HUES64 (cell line): ENCODE data around the gene OPCML.

Source experiments
- H3K27ac ChIP-seq: 2 replicates; pipeline ENCODE4 v1.7.0; 2013; ENCODE audit warnings: low read depth, low read length, inconsistent platforms
- H3K27me3 ChIP-seq: 2 replicates; pipeline ENCODE4 v1.6.1; 2013; ENCODE audit warnings: mild to moderate bottlenecking, low read length; ENCODE audit not compliant: insufficient read depth
- H3K36me3 ChIP-seq: 2 replicates; pipeline ENCODE4 v1.6.1; 2013; ENCODE audit warnings: mild to moderate bottlenecking, low read length; ENCODE audit not compliant: insufficient read depth
- H3K4me1 ChIP-seq: 2 replicates; pipeline ENCODE4 v1.6.1; 2013; ENCODE audit warnings: mild to moderate bottlenecking, low read length, moderate library complexity; ENCODE audit not compliant: insufficient read depth
- H3K4me3 ChIP-seq: 2 replicates; pipeline ENCODE4 v1.5.1; 2013; ENCODE audit warnings: mild to moderate bottlenecking, low read length, moderate library complexity
- H3K9ac ChIP-seq: 2 replicates; pipeline ENCODE4 v1.6.1; 2013; ENCODE audit warnings: mild to moderate bottlenecking, low read depth, low read length
- H3K9me3 ChIP-seq: 2 replicates; pipeline ENCODE4 v1.6.1; 2013; ENCODE audit warnings: low read depth, low read length; ENCODE audit not compliant: insufficient read depth
- WGBS: fragments of 150-250, 120-280 bp; methylation state at CpG from one replicate; pipeline ENCODE4 v1.1.7; 2013; ENCODE audit warnings: missing lambda C conversion rate; 5-methylcytosine and 5-hydroxymethylcytosine counted together

The OPCML gene

DNA sequence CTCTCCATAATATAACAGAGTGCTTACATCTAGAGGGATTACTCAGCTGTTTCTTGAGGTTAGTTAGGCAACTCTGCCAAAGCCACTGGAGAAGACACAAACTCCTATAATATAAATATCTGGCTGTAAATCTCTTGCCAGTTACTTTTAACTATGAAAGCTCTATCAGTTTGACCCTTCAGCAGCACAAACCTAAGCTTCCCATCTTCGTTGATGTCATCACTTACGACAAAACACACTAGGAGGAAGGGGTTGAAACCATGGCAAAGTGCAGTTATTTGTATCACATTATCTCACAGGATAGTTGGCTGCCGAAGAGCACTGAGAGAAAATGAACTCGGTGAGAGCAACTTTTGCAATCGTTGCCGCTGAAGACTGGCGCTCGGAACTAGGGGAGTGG is 922.1 kb downstream of the OPCML start:
- Histone ChIP-seq H3K4me1 (no peaks in the 10 kb centered on the region; the same call in 1 of the 2 replicates), H3K4me3 (no peak overlapping the region), H3K36me3 (no peaks in the 10 kb centered on the region), H3K27me3 (no peaks in the 10 kb centered on the region), H3K9ac (no peak overlapping the region), H3K27ac (no peak overlapping the region), H3K9me3 (no peaks in the 10 kb centered on the region)
- 96% methylated on average over 8 of the region's 8 CpGs for WGBS

- WGBS: 100% methylated on average over 1 of the region's 2 CpGs
- no peak overlapping the region for H3K9ac ChIP-seq
Measured at GRCh38 chr11:132607575-132607974, 924.7 kb downstream of the OPCML start.

GRCh38 chr11:132605825-132606570 is 926.3 kb downstream of the OPCML start:
- H3K9me3 ChIP-seq: no peaks in the 10 kb centered on the region
- H3K9ac ChIP-seq: no peak overlapping the region
- H3K27ac ChIP-seq: no peak overlapping the region
- H3K27me3 ChIP-seq: no peaks in the 10 kb centered on the region
- H3K4me1 ChIP-seq: no peaks in the 10 kb centered on the region; the same call in 1 of the 2 replicates
- 82% methylated on average over 8 of the region's 9 CpGs for WGBS
- no peaks in the 10 kb centered on the region for H3K36me3 ChIP-seq
- H3K4me3 ChIP-seq: no peak overlapping the region

More at GRCh38 chr11:132607575-132607974, 924.7 kb downstream of the OPCML start:
- Histone ChIP-seq H3K27ac (no peak overlapping the region), H3K27me3 (no peaks in the 10 kb centered on the region), H3K36me3 (no peaks in the 10 kb centered on the region), H3K9me3 (no peaks in the 10 kb centered on the region), H3K4me1 (no peaks in the 10 kb centered on the region; the same call in 1 of the 2 replicates), H3K4me3 (no peak overlapping the region)

DNA sequence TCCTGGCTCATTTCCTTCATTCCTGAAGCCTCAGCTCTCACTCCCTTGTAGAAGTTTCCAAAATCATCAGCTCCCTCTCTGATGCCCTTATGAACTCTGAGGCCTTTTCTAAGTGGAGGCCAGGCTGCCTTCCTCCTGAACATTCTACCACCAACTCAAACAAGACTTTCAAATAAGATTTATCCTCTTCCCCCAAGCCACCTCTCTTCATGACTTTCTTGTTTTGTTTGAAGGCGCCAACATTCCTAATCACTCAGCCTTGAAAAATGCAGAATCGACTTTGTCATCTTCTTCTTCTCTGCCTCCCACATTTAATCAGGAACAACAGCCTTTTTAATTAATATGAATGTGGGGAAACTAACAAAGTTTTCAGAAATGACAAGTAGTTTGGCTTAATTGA is 927.9 kb downstream of the OPCML start:
- Histone ChIP-seq H3K27me3 (no peaks in the 10 kb centered on the region), H3K27ac (no peak overlapping the region)
- 91% methylated on average over 2 of the region's 2 CpGs for WGBS

DNA sequence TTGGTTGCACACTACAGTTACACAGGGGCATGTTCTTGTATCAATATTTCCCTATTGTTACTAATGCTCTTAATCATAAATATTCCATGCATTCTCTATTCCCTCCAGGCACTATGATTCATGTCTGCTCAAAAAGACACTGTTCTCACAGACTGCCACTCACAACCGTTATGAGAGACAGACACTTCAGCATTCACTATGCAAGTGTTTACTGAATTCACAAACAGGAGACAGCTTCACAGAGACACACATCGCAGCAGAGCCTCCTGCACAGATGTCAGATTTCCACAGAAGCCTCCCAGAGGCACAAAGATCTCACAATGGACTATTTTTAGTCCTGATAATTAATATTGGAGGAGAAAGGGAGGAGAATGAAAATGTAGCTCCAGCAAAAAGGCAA is 930.4 kb downstream of the OPCML start:
- H3K4me1 ChIP-seq: no peaks in the 10 kb centered on the region
- H3K9ac ChIP-seq: no peak overlapping the region
- H3K9me3 ChIP-seq: no peaks in the 10 kb centered on the region
- no peaks in the 10 kb centered on the region for H3K36me3 ChIP-seq
- no peak overlapping the region for H3K27ac ChIP-seq
- H3K27me3 ChIP-seq: no peaks in the 10 kb centered on the region
- H3K4me3 ChIP-seq: no peak overlapping the region
- 92% methylated on average over 2 of the region's 2 CpGs for WGBS

More for the DNA sequence above, 927.9 kb downstream of the OPCML start:
- Histone ChIP-seq H3K9ac (no peak overlapping the region), H3K4me3 (no peak overlapping the region), H3K36me3 (no peaks in the 10 kb centered on the region), H3K9me3 (no peaks in the 10 kb centered on the region), H3K4me1 (no peaks in the 10 kb centered on the region)

DNA sequence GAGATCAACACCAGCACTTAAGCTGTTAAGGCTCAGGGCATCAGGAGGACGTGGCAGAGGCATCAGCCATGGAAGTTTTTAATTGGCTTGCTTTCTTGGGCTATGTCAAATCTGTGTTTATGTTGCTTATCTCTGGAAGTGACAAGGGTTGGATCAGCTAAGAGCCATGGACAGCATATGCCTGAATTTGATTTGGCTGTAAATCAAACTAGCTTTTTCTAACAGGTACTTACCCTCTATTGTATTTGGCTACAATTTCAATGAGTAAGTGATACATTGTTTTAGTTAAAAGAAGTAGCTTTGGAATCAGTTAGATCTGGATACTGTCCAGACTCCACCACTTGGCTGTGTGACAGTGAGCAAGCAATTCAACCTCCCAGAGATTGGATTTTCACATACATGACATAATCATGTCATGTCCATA is 936.6 kb downstream of the OPCML start:
- no peaks in the 10 kb centered on the region for H3K27me3 ChIP-seq
- H3K9me3 ChIP-seq: no peaks in the 10 kb centered on the region
- no peak overlapping the region for H3K4me3 ChIP-seq
- WGBS: 88% methylated on average over 1 of the region's 1 CpG
- H3K9ac ChIP-seq: no peak overlapping the region
- H3K36me3 ChIP-seq: no peaks in the 10 kb centered on the region
- no peak overlapping the region for H3K27ac ChIP-seq
- H3K4me1 ChIP-seq: no peaks in the 10 kb centered on the region

GRCh38 chr11:132595246-132595645 is 937.1 kb downstream of the OPCML start:
- WGBS: 60% methylated on average over 1 of the region's 1 CpG

GRCh38 chr11:132590986-132591385 is 941.3 kb downstream of the OPCML start:
- Histone ChIP-seq H3K9me3 (no peaks in the 10 kb centered on the region), H3K27ac (no peak overlapping the region), H3K9ac (no peak overlapping the region), H3K4me3 (no peak overlapping the region), H3K27me3 (no peaks in the 10 kb centered on the region), H3K4me1 (no peaks in the 10 kb centered on the region), H3K36me3 (no peaks in the 10 kb centered on the region)
- 93% methylated on average over 5 of the region's 5 CpGs for WGBS

More at GRCh38 chr11:132595246-132595645, 937.1 kb downstream of the OPCML start:
- H3K4me1 ChIP-seq: no peaks in the 10 kb centered on the region
- H3K4me3 ChIP-seq: no peak overlapping the region
- no peaks in the 10 kb centered on the region for H3K27me3 ChIP-seq
- no peaks in the 10 kb centered on the region for H3K36me3 ChIP-seq
- no peaks in the 10 kb centered on the region for H3K9me3 ChIP-seq
- H3K27ac ChIP-seq: no peak overlapping the region
- H3K9ac ChIP-seq: no peak overlapping the region

GRCh38 chr11:132590554-132590953 is 941.7 kb downstream of the OPCML start:
- Histone ChIP-seq H3K4me1 (no peaks in the 10 kb centered on the region), H3K27ac (no peak overlapping the region)
- 93% methylated on average over 7 of the region's 7 CpGs for WGBS

GRCh38 chr11:132589791-132590190 is 942.5 kb downstream of the OPCML start:
- no peak overlapping the region for H3K27ac ChIP-seq
- H3K4me3 ChIP-seq: no peak overlapping the region
- WGBS: 97% methylated on average over 1 of the region's 1 CpG
- H3K4me1 ChIP-seq: no peaks in the 10 kb centered on the region
- no peaks in the 10 kb centered on the region for H3K36me3 ChIP-seq
- H3K9ac ChIP-seq: no peak overlapping the region
- H3K27me3 ChIP-seq: no peaks in the 10 kb centered on the region
- no peaks in the 10 kb centered on the region for H3K9me3 ChIP-seq

More at GRCh38 chr11:132590554-132590953, 941.7 kb downstream of the OPCML start:
- H3K9me3 ChIP-seq: no peaks in the 10 kb centered on the region
- H3K27me3 ChIP-seq: no peaks in the 10 kb centered on the region
- H3K4me3 ChIP-seq: no peak overlapping the region
- H3K9ac ChIP-seq: no peak overlapping the region
- H3K36me3 ChIP-seq: no peaks in the 10 kb centered on the region

GRCh38 chr11:132588366-132588765 is 943.9 kb downstream of the OPCML start:
- H3K9ac ChIP-seq: no peak overlapping the region

More at GRCh38 chr11:132588366-132588765, 943.9 kb downstream of the OPCML start:
- H3K27me3 ChIP-seq: no peaks in the 10 kb centered on the region
- no peak overlapping the region for H3K4me3 ChIP-seq
- H3K9me3 ChIP-seq: no peaks in the 10 kb centered on the region
- H3K4me1 ChIP-seq: no peaks in the 10 kb centered on the region
- H3K36me3 ChIP-seq: no peaks in the 10 kb centered on the region
- no peak overlapping the region for H3K27ac ChIP-seq
